GM08714 (cell line): ENCODE results near the gene P4HB.
A peak's percentile ranks its signal among the peaks of the same experiment; 100 is the strongest.

ENCODE experiments used
- H3K4me3 ChIP-seq: fragments of 200-500 bp; sonication (Bioruptor generic); 2 replicates; pipeline ENCODE4 v1.5.1; 2014; ENCODE audit warnings: mild to moderate bottlenecking, low read length, inconsistent platforms
- ZNF274 ChIP-seq: IDR thresholded peaks from 2 replicates; pipeline ENCODE4 v1.6.1; 2012; ENCODE audit warnings: mild to moderate bottlenecking, low read depth, low read length

P4HB gene

GRCh38 chr17:81885869-81886548 is 25.7 kb upstream of the P4HB start:
- TF ChIP-seq ZNF274, result no peak
- no peak overlapping the region for H3K4me3 ChIP-seq

- no peak overlapping the region for H3K4me3 ChIP-seq
- no peak for TF ChIP-seq ZNF274
Measured at GRCh38 chr17:81885454-81885853, 25.1 kb upstream of the P4HB start.

- TF ChIP-seq ZNF274, result no peak
- H3K4me3 ChIP-seq, result no peak overlapping the region
Measured at GRCh38 chr17:81884968-81885367, 24.6 kb upstream of the P4HB start.

DNA sequence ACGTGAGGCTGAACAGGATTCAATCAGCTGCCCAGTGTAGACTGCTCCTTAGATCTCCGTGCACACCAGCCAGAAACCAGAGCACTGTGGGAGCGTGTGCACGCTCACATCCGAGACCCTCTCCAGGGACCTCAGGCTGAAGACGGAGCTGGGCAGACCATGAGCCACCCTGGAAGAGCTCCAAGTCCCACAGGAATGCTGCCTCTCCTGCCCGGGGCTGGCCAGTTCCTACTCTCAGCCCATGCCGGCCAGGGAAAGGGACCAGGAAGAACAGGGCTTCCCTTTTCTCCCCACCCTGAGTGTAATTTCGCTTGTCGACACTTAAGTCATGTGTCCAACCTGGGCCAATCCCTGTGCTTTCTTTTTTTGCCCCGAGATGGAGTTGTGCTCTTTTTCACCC is 24.2 kb upstream of the P4HB start:
- no peak overlapping the region for H3K4me3 ChIP-seq
- no peak for TF ChIP-seq ZNF274

GRCh38 chr17:81879121-81879520 is 18.8 kb upstream of the P4HB start:
- TF ChIP-seq ZNF274, result no peak
- H3K4me3 ChIP-seq, result no peak overlapping the region

GRCh38 chr17:81878294-81878693 is 18.0 kb upstream of the P4HB start:
- no peak overlapping the region for H3K4me3 ChIP-seq
- no peak for TF ChIP-seq ZNF274

GRCh38 chr17:81877569-81877968 is 17.2 kb upstream of the P4HB start:
- no peak for TF ChIP-seq ZNF274
- H3K4me3 ChIP-seq, result no peak overlapping the region

- TF ChIP-seq ZNF274, result no peak
- H3K4me3 ChIP-seq, result peak overlapping the region; percentile 68
Measured at GRCh38 chr17:81871387-81872230, 11.3 kb upstream of the P4HB start.

GRCh38 chr17:81870981-81871386 is 10.6 kb upstream of the P4HB start, which contains the start of gene ARHGDIA:
TSS of gene ARHGDIA (minus strand) at chr17:81871337. CDS start at chr17:81869930, 1,407 bp downstream.
- H3K4me3 ChIP-seq, result peak within 1 kb of the TSS; percentile 94
- TF ChIP-seq ZNF274, result no peak

GRCh38 chr17:81870131-81870980 is 10.0 kb upstream of the P4HB start:
- H3K4me3 ChIP-seq, result peak overlapping the region; percentile 94
- TF ChIP-seq ZNF274, result no peak

DNA sequence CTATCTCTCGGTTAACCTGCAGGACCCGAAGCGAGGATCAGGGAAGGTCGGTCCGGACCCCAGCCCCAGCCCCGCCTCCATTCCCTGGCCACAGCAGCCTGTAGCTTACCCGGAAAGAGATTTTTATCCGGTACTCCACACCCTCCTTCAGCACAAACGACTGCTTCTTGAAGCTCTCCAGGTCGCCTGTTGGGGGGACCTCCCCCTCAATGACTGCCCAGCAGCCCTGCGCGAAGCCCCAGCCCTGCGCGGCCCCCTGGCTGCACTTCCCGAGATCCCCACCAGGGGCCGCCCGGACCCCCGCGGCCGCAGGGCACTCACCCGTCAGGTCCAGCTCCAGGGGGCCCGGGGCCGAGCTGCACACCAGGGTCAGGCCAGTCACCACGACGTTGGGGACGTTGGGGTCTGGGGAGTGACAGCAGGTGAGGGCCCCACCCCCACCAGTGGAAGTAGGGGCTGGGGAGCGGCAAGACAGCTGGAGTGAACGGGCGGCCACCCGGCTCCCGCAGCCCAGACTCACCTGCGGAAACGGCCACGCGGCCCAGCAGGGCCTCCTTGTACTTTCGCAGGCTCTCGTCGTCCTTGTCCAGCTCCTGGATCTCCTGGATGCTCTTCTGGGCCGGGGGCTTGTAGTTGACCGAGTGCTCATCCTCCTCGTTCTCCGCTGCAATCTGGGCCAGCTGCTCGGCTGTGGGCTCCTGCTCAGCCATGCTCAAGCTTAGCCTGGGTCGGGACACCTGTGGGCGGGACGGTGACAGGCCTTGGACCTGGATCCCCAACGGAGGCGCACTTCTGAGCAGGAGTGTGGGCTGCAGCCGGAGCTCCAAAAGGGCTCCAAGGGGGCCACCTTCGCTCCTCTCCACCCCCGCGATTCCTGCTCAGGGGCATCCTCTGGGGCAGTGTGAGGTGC is 9.1 kb upstream of the P4HB start:
- peak overlapping the region; percentile 94 for H3K4me3 ChIP-seq
- TF ChIP-seq ZNF274, result no peak

DNA sequence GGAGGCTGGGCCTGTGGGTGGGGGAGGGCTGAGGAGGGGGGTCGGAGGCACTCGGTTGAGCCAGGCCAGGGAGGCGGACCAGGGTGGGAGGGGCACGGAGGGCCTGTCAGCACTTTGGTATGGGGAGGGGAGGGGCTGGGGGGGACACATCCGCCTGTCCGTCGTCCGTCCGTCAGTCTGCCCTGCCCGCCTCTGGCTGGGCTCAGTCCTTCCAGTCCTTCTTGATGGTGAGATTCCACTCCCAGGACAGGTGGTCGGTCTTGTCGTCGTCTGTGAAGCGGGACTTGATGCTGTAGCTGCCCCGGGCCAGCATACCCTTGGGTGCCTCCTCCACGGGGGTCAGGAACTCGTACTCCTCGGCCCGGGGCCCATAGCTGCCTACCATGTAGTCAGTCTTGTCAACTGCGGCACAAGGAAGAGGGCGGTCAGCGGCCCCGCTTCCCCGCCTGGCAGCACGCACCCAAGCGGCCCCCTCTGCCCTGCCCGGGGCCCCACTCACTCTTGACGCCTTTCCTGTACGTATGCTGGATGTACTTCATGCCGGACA is 8.4 kb upstream of the P4HB start:
- no peak for TF ChIP-seq ZNF274
- H3K4me3 ChIP-seq, result no peak overlapping the region; the same call in 1 of the 2 replicates

DNA sequence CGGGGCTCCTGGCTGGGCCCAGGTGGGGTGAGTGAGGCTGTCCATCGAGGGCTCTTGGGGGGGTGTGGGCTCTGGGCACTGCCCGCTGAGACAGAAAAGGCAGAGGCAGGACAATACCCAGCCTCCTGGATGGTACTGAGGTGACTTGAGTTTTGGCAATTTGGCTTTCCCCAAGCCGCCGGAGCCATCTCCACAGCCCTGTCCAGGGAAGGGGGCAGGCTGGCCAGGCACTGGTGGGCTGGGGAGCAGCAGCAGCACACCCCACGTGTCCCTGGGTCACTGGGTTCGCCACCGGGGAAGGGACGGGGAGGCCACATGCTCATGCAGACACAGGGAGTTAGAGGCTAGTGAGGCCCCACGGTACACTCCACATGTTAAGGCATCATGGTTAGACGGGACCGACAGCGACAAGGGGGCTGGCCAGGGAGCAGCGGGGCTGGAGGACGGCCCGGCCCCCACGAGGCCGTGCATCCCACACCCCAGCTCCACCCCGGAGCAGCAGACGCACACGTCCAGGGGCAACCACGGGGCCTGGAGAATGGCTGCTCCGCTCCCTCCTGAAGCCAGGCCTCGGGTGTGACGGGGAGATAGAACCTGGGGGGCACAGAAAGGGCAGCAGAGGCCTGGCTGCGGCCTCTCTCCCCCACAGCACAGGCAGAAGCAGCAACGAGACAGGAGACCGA is 7.8 kb upstream of the P4HB start:
- H3K4me3 ChIP-seq, result no peak overlapping the region
- TF ChIP-seq ZNF274, result no peak
